Thyroid gland (tissue), 4 donors: Measurements from ENCODE around the gene SLC22A15.

ENCODE experiments used
- POLR2A ChIP-seq, 2 donors: fragments of 450-650 bp; IDR thresholded peaks; one replicate each; pipeline ENCODE4 v1.6.1; 2017; ENCODE audit warnings: antibody characterized with exemption in 2 of 2, mild to moderate bottlenecking in 2 of 2, moderate library complexity in 1 of 2
- TF ChIP-seq, protein P1 (sequence below), 6 experiments: fragments of 200-600 bp in 3 of 6; fragments of 450-650 bp in 3 of 6; sonication (generic) in 3 of 6; IDR thresholded peaks; one replicate each; pipeline ENCODE4 v1.5.1; 2016 to 2019; ENCODE audit warnings: antibody characterized with exemption in 6 of 6, mild to moderate bottlenecking in 2 of 6, inconsistent platforms in 1 of 6, moderate library complexity in 1 of 6

GRCh38 chr1:115977499-115978258, 1.4 kb downstream of the SLC22A15 start:
- no peak for TF ChIP-seq POLR2A (IDR thresholded peaks at IDR 0.05)
- TF ChIP-seq, protein P1, sequence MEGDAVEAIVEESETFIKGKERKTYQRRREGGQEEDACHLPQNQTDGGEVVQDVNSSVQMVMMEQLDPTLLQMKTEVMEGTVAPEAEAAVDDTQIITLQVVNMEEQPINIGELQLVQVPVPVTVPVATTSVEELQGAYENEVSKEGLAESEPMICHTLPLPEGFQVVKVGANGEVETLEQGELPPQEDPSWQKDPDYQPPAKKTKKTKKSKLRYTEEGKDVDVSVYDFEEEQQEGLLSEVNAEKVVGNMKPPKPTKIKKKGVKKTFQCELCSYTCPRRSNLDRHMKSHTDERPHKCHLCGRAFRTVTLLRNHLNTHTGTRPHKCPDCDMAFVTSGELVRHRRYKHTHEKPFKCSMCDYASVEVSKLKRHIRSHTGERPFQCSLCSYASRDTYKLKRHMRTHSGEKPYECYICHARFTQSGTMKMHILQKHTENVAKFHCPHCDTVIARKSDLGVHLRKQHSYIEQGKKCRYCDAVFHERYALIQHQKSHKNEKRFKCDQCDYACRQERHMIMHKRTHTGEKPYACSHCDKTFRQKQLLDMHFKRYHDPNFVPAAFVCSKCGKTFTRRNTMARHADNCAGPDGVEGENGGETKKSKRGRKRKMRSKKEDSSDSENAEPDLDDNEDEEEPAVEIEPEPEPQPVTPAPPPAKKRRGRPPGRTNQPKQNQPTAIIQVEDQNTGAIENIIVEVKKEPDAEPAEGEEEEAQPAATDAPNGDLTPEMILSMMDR (IDR thresholded peaks at IDR 0.05), result no peak
